HEK293 (cell line): Measurements from ENCODE around the gene SLC2A9.

Experiments
- CTCF ChIA-PET: fragments of 350-600 bp; formaldehyde crosslinking; extraction: SDS; loops from one replicate; lab custom pipeline; 2021; ENCODE audit warnings: antibody characterized with exemption; lab: Yijun Ruan, JAX
- POLR2A ChIA-PET: fragments of 300-600 bp; formaldehyde crosslinking; extraction: SDS; loops from one replicate; lab custom pipeline; 2020; ENCODE audit warnings: antibody characterized with exemption, inconsistent platforms; lab: Yijun Ruan, JAX
- H3K27ac ChIP-seq: fragments of 200-500 bp; sonication (Bioruptor generic); 2 replicates; pipeline ENCODE4 v1.5.1; 2014; ENCODE audit warnings: low read depth, low read length, control low read depth, inconsistent platforms; ENCODE audit errors: extremely low read depth
- H3K36me3 ChIP-seq, 2 experiments: fragments of 200-500 bp in 1 of 2; sonication (Bioruptor generic) in 1 of 2; 1 replicate in 1 of 2; 2 replicates in 1 of 2; pipeline ENCODE4 v1.5.1; 2014 to 2017; ENCODE audit warnings: inconsistent platforms in 2 of 2, low read length in 2 of 2; ENCODE audit not compliant: control insufficient read depth in 2 of 2, insufficient read depth in 1 of 2
- H3K4me1 ChIP-seq: fragments of 200-500 bp; sonication (Bioruptor generic); 2 replicates; pipeline ENCODE4 v1.5.1; 2014; ENCODE audit warnings: mild to moderate bottlenecking, low read length, inconsistent platforms; ENCODE audit not compliant: control insufficient read depth, insufficient read depth
- H3K4me3 ChIP-seq: 2 replicates; pipeline ENCODE4 v1.5.1; 2011; ENCODE audit warnings: low read depth, mild to moderate bottlenecking, control low read depth, low read length, moderate library complexity
- H3K9me3 ChIP-seq: fragments of 200-500 bp; sonication (Bioruptor generic); 2 replicates; pipeline ENCODE4 v1.5.1; 2014; ENCODE audit warnings: low read depth, low read length, inconsistent platforms; ENCODE audit not compliant: control insufficient read depth, insufficient read depth
- BCL11A ChIP-seq: fragments of 450-650 bp; formaldehyde crosslinking; IDR thresholded peaks from 2 replicates; pipeline ENCODE4 v1.5.1; 2016; ENCODE audit warnings: low read depth, missing biosample characterization, missing genetic modification characterization
- BCL11B ChIP-seq: fragments of 450-650 bp; formaldehyde crosslinking; IDR thresholded peaks from 2 replicates; pipeline ENCODE4 v1.5.1; 2016; ENCODE audit warnings: low read depth, missing biosample characterization, missing genetic modification characterization
- ELK4 ChIP-seq: IDR thresholded peaks from 2 replicates; pipeline ENCODE4 v1.6.1; 2011; ENCODE audit warnings: mild to moderate bottlenecking, low read depth, low read length, borderline replicate concordance
- MEIS1 ChIP-seq: sonication (generic); formaldehyde crosslinking; IDR thresholded peaks from 2 replicates; pipeline ENCODE4 v1.8.1; 2022; ENCODE audit warnings: missing genetic modification reagents, mild to moderate bottlenecking, borderline replicate concordance
- PRDM10 ChIP-seq: fragments of 450-650 bp; formaldehyde crosslinking; IDR thresholded peaks from 2 replicates; pipeline ENCODE4 v1.5.1; 2016; ENCODE audit warnings: missing biosample characterization, missing genetic modification characterization
- ZBTB8A ChIP-seq: fragments of 450-650 bp; formaldehyde crosslinking; IDR thresholded peaks from 2 replicates; pipeline ENCODE4 v1.5.1; 2016; ENCODE audit warnings: missing biosample characterization, missing genetic modification characterization
- ZFP41 ChIP-seq: fragments of 450-650 bp; formaldehyde crosslinking; IDR thresholded peaks from 2 replicates; pipeline ENCODE4 v1.5.1; 2016; ENCODE audit warnings: missing biosample characterization, missing genetic modification characterization, borderline replicate concordance
- ZNF112 ChIP-seq: fragments of 450-650 bp; formaldehyde crosslinking; IDR thresholded peaks from 2 replicates; pipeline ENCODE4 v1.5.0; 2017; ENCODE audit warnings: missing biosample characterization, missing genetic modification characterization
- ZNF148 ChIP-seq: fragments of 450-650 bp; formaldehyde crosslinking; IDR thresholded peaks from 2 replicates; pipeline ENCODE4 v1.5.0; 2017; ENCODE audit warnings: missing biosample characterization, missing genetic modification characterization, borderline replicate concordance
- ZNF26 ChIP-seq: fragments of 450-650 bp; formaldehyde crosslinking; IDR thresholded peaks from 2 replicates; pipeline ENCODE4 v1.5.1; 2016; ENCODE audit warnings: missing biosample characterization, missing genetic modification characterization
- ZNF394 ChIP-seq: fragments of 450-650 bp; formaldehyde crosslinking; IDR thresholded peaks from 2 replicates; pipeline ENCODE4 v1.5.1; 2016; ENCODE audit warnings: missing biosample characterization, missing genetic modification characterization, mild to moderate bottlenecking, moderate library complexity, borderline replicate concordance
- ZNF571 ChIP-seq: fragments of 450-650 bp; formaldehyde crosslinking; IDR thresholded peaks from 2 replicates; pipeline ENCODE4 v1.5.0; 2017; ENCODE audit warnings: missing biosample characterization, missing genetic modification characterization
- ZNF707 ChIP-seq: fragments of 450-650 bp; formaldehyde crosslinking; IDR thresholded peaks from 2 replicates; pipeline ENCODE4 v1.5.1; 2016; ENCODE audit warnings: missing biosample characterization, missing genetic modification characterization
- ZNF776 ChIP-seq: fragments of 450-650 bp; formaldehyde crosslinking; IDR thresholded peaks from 2 replicates; pipeline ENCODE4 v1.5.0; 2017; ENCODE audit warnings: missing biosample characterization, missing genetic modification characterization, borderline replicate concordance
- ZNF837 ChIP-seq: fragments of 450-650 bp; formaldehyde crosslinking; IDR thresholded peaks from 2 replicates; pipeline ENCODE4 v1.5.1; 2016; ENCODE audit warnings: missing biosample characterization, missing genetic modification characterization
- TF ChIP-seq, protein P1 (sequence below): fragments of 450-650 bp; formaldehyde crosslinking; IDR thresholded peaks from 2 replicates; pipeline ENCODE4 v1.5.1; 2016; ENCODE audit warnings: missing biosample characterization, missing genetic modification characterization

The SLC2A9 gene

GRCh38 chr4:9916937-9917336 is 104.4 kb downstream of the SLC2A9 start (continued):
- TF ChIP-seq BCL11A (no peak), PRDM10 (tag by site-specific recombination) (no peak), ELK4 (no peak), ZNF394 (no peak), ZBTB8A (no peak), ZNF837 (no peak)

DNA sequence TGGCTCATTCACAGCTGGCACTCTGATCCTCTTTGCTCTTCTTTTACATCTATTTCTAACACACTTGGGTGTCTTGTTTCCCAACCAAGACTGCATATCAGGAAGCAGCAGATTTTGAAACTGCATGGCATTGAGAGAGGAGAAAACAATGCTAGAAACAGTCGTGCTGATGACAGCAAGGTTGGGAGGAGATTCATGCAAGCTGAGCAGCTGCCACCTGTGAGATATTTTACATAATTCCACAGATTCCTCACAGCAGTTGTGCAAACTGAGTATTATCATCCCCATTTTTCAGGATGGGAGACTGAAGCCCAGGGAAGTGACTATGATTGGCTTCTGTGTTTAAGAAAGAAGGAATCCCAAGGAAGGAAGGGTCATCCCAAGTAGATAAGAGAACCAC is 105.0 kb downstream of the SLC2A9 start:
- no peaks in the 10 kb centered on the region for H3K36me3 ChIP-seq
- CTCF ChIA-PET, result no interaction called here
- H3K27ac ChIP-seq, result no peak overlapping the region
- H3K9me3 ChIP-seq, result no peaks in the 10 kb centered on the region
- no peak for TF ChIP-seq MEIS1
- TF ChIP-seq ZNF707 (tag by site-specific recombination), result no peak
- TF ChIP-seq ZFP41 (tag by site-specific recombination), result no peak
- no peak for TF ChIP-seq BCL11B (tag by site-specific recombination)
- TF ChIP-seq ZNF571 (tag by site-specific recombination), result no peak
- no peak for TF ChIP-seq ZNF776 (tag by site-specific recombination)
- TF ChIP-seq, protein P1, sequence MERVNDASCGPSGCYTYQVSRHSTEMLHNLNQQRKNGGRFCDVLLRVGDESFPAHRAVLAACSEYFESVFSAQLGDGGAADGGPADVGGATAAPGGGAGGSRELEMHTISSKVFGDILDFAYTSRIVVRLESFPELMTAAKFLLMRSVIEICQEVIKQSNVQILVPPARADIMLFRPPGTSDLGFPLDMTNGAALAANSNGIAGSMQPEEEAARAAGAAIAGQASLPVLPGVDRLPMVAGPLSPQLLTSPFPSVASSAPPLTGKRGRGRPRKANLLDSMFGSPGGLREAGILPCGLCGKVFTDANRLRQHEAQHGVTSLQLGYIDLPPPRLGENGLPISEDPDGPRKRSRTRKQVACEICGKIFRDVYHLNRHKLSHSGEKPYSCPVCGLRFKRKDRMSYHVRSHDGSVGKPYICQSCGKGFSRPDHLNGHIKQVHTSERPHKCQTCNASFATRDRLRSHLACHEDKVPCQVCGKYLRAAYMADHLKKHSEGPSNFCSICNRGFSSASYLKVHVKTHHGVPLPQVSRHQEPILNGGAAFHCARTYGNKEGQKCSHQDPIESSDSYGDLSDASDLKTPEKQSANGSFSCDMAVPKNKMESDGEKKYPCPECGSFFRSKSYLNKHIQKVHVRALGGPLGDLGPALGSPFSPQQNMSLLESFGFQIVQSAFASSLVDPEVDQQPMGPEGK (tag by site-specific recombination), result no peak
- no peak for TF ChIP-seq ZNF112 (tag by site-specific recombination)
- no peak for TF ChIP-seq ZNF148 (tag by site-specific recombination)
- no peak for TF ChIP-seq ZNF26 (tag by site-specific recombination)
- POLR2A ChIA-PET, result no interaction called here
- no peaks in the 10 kb centered on the region for H3K4me1 ChIP-seq
- H3K4me3 ChIP-seq, result no peak overlapping the region
